Inferior parietal cortex (tissue), 1 donor: ENCODE measurements around the gene PLEKHG7.
A peak's percentile ranks its signal among the peaks of the same experiment; 100 is the strongest.

Experiments
- DNase-seq: peaks from one replicate; pipeline ENCODE4 v3.0.0-alpha.2; 2016; ENCODE audit errors: extremely low spot score

Gene PLEKHG7

GRCh38 chr12:92715625-92716024, 12.8 kb downstream of the PLEKHG7 start:
- DNase-seq = no peak

DNA sequence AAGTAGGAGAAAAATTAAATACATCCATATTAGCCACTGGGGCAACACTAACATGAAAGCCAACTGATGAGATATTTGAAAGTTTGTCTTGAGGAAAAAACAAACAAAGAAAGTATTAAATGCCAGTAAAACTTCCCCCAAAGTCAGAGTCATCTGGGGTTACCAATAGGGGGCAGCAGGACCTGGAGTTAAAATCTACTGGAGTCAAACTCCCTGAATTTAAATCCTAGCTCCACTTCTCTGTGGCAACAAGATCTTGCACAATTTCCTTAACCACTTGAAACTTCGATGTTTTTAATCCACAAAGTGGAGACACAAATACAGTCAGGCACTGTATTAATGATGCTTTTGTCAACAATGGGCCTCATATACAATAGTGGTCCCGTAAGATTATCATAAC, 14.4 kb downstream of the PLEKHG7 start:
- DNase-seq = no peak

GRCh38 chr12:92718483-92718990, 15.7 kb downstream of the PLEKHG7 start:
- no peak for DNase-seq

GRCh38 chr12:92719674-92720073, 16.9 kb downstream of the PLEKHG7 start:
- DNase-seq = no peak

DNA sequence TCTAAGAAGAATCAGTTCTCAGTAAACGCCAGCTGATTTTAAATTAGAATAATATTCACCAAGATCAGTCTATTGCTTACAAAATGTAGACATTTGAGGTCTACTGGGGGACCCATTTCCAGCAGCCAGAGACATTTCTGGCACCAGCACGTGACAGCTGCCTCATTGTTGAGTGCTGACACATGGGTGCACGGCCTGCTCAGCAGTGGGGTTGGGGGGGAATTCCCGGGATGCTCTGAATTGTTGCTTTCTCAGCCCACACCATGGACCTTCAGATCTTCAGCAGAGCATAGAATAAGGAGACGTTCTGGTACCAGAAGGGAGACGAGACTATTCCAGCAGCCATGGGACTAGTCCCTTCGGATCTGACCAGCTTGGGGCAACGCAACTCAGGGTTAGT, 18.3 kb downstream of the PLEKHG7 start:
- DNase-seq = no peak

GRCh38 chr12:92721656-92722055, 18.9 kb downstream of the PLEKHG7 start:
- DNase-seq = no peak

- DNase-seq = peak; percentile 42
Measured at GRCh38 chr12:92722897-92723296, 20.1 kb downstream of the PLEKHG7 start.

DNA sequence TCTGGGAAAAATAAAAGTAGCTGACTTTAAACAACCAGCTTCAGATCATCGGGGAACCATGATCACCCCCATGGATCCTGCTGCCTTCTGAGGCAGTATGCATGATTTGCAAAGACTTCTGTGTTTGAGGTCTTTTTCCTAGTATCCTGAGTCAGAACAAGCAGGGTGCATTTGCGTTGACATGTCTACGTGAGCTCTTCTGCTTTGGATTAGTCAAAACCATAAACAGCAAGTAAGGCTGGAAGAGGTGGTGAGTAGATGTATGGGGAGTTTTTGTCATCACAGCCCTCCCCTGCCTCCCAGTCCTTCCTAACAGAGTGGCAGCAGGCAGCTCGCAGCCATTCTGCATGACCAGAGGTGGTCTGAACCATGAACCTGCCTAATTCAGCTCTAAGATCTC, 24.1 kb downstream of the PLEKHG7 start:
- DNase-seq = no peak

GRCh38 chr12:92729773-92730305, 27.1 kb downstream of the PLEKHG7 start:
- no peak for DNase-seq

- DNase-seq = no peak
Measured at GRCh38 chr12:92730758-92731157, 28.0 kb downstream of the PLEKHG7 start.

- no peak for DNase-seq
Measured at GRCh38 chr12:92732216-92732615, 29.4 kb downstream of the PLEKHG7 start.

DNA sequence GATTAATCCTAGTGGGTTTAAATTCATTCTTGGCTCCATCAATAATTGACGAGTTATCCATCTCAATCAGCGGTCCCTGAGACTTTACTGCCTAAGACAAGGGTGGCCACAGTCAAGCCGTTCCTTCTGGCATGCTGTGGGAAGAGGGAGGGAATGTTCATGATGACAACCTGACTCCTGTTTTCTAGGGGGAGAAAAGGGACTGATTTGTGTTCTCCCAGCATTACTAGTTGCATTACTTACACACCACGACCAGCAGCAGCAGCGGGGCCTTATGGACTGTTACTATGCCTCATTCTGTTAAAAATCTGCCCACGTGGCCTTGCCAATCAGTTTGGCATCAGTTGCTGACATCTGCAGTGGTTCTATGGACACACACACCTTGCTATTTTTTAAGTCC, 29.9 kb downstream of the PLEKHG7 start:
- DNase-seq = no peak

GRCh38 chr12:92733181-92733580, 30.4 kb downstream of the PLEKHG7 start:
- DNase-seq = no peak

- DNase-seq = no peak
Measured at GRCh38 chr12:92733661-92734060, 30.9 kb downstream of the PLEKHG7 start.

GRCh38 chr12:92735131-92735721, 32.4 kb downstream of the PLEKHG7 start:
- DNase-seq = no peak

DNA sequence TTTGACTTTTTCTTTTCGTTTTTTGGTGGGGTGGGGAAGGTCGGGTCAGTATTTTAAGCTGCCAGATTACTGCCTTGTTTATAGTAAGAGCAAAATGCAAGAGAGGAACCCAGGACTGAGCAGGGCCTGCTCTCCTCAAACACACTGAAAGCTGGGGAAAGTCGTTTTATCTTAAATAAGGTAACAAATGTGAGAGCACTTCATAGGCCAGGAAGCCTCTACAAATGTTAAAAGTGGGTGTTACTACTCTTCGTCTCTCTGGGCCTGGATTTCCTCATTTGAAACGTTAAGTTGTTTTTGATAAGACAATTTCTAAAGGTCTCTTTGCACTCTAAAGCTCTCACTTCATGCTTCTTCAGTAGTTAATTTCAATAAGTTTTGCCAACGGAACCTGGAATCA, 33.8 kb downstream of the PLEKHG7 start:
- no peak for DNase-seq

- no peak for DNase-seq
Measured at GRCh38 chr12:92737855-92738850, 35.4 kb downstream of the PLEKHG7 start.

DNA sequence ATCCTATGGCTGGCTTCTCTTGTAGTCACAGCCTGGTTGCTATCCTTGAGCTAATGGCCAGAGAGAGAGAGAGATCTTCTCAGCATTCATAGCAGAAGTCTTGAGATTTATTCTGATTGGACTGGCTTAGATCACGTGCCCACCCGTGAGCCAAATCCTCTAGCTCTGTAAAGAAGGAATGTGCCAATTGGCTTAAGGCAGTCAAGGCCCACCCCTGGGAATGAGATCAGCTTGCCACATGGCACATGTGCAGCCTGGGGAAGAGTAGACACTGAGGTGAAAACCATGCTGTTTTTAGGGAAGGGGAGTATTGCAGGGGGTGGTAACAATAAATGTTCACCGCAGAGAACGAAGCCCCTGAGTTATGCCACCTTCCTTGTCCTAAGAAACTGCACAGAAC, 36.3 kb downstream of the PLEKHG7 start:
- DNase-seq = no peak

GRCh38 chr12:92740411-92740810, 37.6 kb downstream of the PLEKHG7 start:
- DNase-seq = no peak

- no peak for DNase-seq
Measured at GRCh38 chr12:92743026-92743425, 40.2 kb downstream of the PLEKHG7 start.

DNA sequence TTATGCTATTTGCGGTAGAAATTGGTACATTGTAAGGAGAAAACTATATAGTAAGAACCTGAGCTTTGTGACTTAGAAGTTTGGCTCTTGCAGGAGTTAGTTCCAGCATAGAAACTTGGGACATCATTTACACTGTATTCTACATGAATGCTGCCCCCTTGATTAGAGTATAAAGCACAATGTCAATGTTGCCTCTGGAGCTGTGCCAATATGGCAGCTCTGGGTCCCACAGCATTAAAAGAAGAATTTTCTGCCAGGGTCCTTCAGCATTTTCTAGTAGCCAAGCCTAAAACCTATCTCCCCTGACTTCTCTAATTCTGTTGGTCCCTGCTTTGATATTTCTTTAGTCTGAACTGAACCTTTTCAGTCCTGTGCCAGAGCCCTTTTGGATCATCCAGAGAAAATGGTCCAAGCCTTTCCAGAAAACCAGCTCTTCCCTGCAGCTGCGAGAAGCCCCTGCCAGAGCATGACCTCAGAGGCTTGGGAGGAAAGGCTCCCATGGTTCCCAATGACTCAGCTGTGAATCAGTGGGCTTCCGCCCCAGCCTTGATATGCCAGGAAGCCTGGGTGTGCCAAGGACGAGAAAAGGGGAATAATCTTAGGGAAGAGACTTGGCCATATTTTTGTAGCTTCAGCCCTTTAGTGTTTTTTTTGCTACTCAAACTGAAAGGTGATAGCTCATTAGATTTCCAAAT, 43.2 kb downstream of the PLEKHG7 start:
- no peak for DNase-seq

DNA sequence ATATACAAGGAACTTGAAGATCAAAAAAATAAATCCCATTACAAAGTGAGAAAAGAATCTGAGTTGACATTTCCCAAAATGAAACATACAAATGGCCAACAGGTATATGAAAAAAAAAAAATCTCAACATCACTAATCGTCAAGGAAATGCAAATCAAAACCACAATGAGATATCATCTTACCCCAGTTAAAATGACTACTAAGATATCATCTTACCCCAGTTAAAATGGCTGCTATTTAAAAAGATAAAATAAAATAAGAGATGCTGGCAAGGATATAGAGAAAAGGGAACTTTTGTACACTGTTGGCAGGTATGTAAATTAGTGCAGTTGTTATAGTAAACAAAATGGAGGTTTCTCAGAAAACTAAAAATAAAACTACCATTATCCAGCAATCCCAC, 44.4 kb downstream of the PLEKHG7 start:
- no peak for DNase-seq
